Daoy (cell line): Measurements from ENCODE around the gene DNAAF5. TPM values are rescaled to one million over a fixed set of nuclear protein-coding genes. Genes with fewer than 3 reads are reported as not detected.
A peak's percentile ranks its signal among the peaks of the same experiment; 100 is the strongest.
"Not testable (repeated sequence)": the region's sequence is repeated elsewhere in the genome, so short reads cannot be mapped to it uniquely, and the experiment has no call there.

Experiments used
- DNase-seq: peaks from one replicate; pipeline ENCODE4 v3.0.0-alpha.2; 2015; ENCODE audit warnings: low read depth
- total RNA-seq: library from RNA; depleted of rRNA; stranded (reverse); fragments of >200 nt; shearing (Covaris generic); gene quantifications from 2 replicates; pipeline ENCODE4 v1.2.3, GENCODE V29; 2014

The DNAAF5 gene
- total RNA-seq, 1 experiment from 2014 or later: 46.3 TPM

- no peak for DNase-seq
These were observed 56.4 kb downstream of the DNAAF5 start for GRCh38 chr7:782718-783449.

- DNase-seq: no peak
These were observed 57.3 kb downstream of the DNAAF5 start for GRCh38 chr7:783556-784490.

- no peak for DNase-seq
These were observed 58.5 kb downstream of the DNAAF5 start for GRCh38 chr7:784971-785370.

GRCh38 chr7:785416-785815 is 58.9 kb downstream of the DNAAF5 start:
- no peak for DNase-seq

- peak; percentile 62 for DNase-seq
These were observed 60.2 kb downstream of the DNAAF5 start for GRCh38 chr7:786472-787255.

GRCh38 chr7:787332-788240 is 61.1 kb downstream of the DNAAF5 start:
- DNase-seq: no peak

- no peak for DNase-seq
These were observed 65.0 kb downstream of the DNAAF5 start for GRCh38 chr7:791519-791918.

GRCh38 chr7:794207-794606 is 67.7 kb downstream of the DNAAF5 start:
- DNase-seq: no peak

GRCh38 chr7:794671-795329 is 68.3 kb downstream of the DNAAF5 start:
- DNase-seq: no peak

- not testable (repeated sequence) for DNase-seq
These were observed 70.1 kb downstream of the DNAAF5 start for GRCh38 chr7:796434-797169.

- DNase-seq: no peak
These were observed 72.5 kb downstream of the DNAAF5 start for GRCh38 chr7:798921-799470.

- DNase-seq: no peak
These were observed 74.2 kb downstream of the DNAAF5 start for GRCh38 chr7:800692-801091.

GRCh38 chr7:801351-801750 is 74.9 kb downstream of the DNAAF5 start:
- not testable (repeated sequence) for DNase-seq

GRCh38 chr7:801940-802381 is 75.5 kb downstream of the DNAAF5 start:
- DNase-seq: no peak

GRCh38 chr7:802500-803242 is 76.2 kb downstream of the DNAAF5 start:
- no peak for DNase-seq

GRCh38 chr7:803243-803635 is 76.7 kb downstream of the DNAAF5 start:
- no peak for DNase-seq

GRCh38 chr7:803796-804195 is 77.3 kb downstream of the DNAAF5 start:
- DNase-seq: not testable (repeated sequence)

- DNase-seq: no peak
These were observed 78.8 kb downstream of the DNAAF5 start for GRCh38 chr7:805261-805660.
